MM.1S (cell line): ENCODE measurements around the gene MAP3K7CL.

ENCODE experiments used
- CTCF ChIP-seq: fragments of 300-600 bp; sonication (generic); IDR thresholded peaks from 2 replicates; pipeline ENCODE4 v1.5.1; 2016; ENCODE audit warnings: antibody characterized with exemption, low read length, mixed read lengths
- EZH2phosphoT487 ChIP-seq: fragments of 300-600 bp; sonication (generic); IDR thresholded peaks from 2 replicates; pipeline ENCODE4 v1.6.1; 2018; ENCODE audit warnings: antibody characterized with exemption, low read length

DNA sequence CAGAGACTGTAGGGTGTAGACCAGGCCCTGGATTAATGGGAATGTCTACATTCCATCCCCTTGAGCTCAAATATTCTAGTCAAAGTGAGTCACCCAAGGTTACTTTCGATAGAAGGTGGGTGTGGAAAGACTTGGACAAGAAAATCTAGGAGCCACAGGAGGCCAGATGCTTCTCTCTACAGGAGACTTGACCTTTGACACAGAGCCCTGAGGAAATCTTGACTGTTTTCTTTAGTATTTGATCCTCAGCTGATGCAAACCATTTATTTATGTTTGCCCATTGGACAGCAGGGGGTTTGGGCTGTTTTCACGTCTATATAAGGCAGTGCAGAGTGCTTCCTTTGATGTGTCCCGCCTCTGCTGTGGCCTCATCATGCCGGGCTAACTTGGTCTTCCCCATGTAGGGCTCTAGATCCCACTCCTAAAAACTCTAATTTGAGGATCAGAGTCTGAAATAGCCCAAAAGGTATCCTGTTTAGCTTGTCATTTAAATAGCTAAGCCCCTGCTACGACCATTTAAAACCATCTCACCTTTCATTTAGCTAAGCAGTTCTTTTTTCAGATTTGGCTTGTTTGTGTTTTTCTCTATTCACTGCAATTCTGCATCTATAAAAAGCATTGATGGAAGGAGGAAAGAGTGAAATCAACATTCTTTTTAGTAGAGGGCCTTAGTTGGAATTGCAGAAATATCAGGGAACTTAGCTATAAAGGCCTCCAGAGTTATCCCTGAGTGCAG, 15.5 kb upstream of the MAP3K7CL start:
- TF ChIP-seq CTCF (no peak), EZH2phosphoT487 (no peak)
